Progenitor cell of endocrine pancreas (in vitro differentiated cells): Measurements from ENCODE around the gene ZP2. TPM values are rescaled to one million over a fixed set of nuclear protein-coding genes. Genes with fewer than 3 reads are reported as not detected.
"Not testable (repeated sequence)": the region's sequence is repeated elsewhere in the genome, so short reads cannot be mapped to it uniquely, and the experiment has no call there.

Experiments
- DNase-seq: peaks from one replicate; pipeline ENCODE4 v3.0.0; 2021; ENCODE audit warnings: low spot score; ENCODE audit not compliant: unreplicated experiment
- H3K27ac Mint-ChIP-seq: 2 replicates; pipeline ENCODE4 v1.8.0; 2021; ENCODE audit warnings: mild to moderate bottlenecking, moderate library complexity, mixed read lengths
- H3K27me3 Mint-ChIP-seq: 2 replicates; pipeline ENCODE4 v1.8.0; 2021; ENCODE audit warnings: mixed read lengths
- H3K36me3 Mint-ChIP-seq: 2 replicates; pipeline ENCODE4 v1.8.0; 2022; ENCODE audit warnings: mixed read lengths; ENCODE audit not compliant: insufficient read depth
- H3K4me1 Mint-ChIP-seq: 2 replicates; pipeline ENCODE4 v1.8.0; 2021; ENCODE audit warnings: low read depth, mixed read lengths
- H3K4me3 Mint-ChIP-seq: 2 replicates; pipeline ENCODE4 v1.8.0; 2021; ENCODE audit warnings: low read depth, mild to moderate bottlenecking, moderate library complexity, mixed read lengths
- H3K9me3 Mint-ChIP-seq: 2 replicates; pipeline ENCODE4 v1.8.0; 2021; ENCODE audit warnings: low read depth, mixed read lengths
- CTCF ChIP-seq: fragments of 200-600 bp; sonication (generic); IDR thresholded peaks from one replicate; pipeline ENCODE4 v1.5.0; 2021; ENCODE audit warnings: antibody characterized with exemption, mild to moderate bottlenecking; ENCODE audit not compliant: unreplicated experiment
- total RNA-seq: library from RNA; stranded (reverse); gene quantifications from 2 replicates; pipeline ENCODE4 v1.2.1, GENCODE V29; 2021

The ZP2 gene
- total RNA-seq, 1 donor from 2014 or later, result not detected

GRCh38 chr16:21203155-21203797 is 8.1 kb downstream of the ZP2 start:
- H3K9me3 Mint-ChIP-seq, result no peaks in the 10 kb centered on the region
- no peaks in the 10 kb centered on the region for H3K4me1 Mint-ChIP-seq
- H3K27me3 Mint-ChIP-seq, result no peaks in the 10 kb centered on the region
- no peak for DNase-seq
- no peaks in the 10 kb centered on the region for H3K36me3 Mint-ChIP-seq
- H3K27ac Mint-ChIP-seq, result no peak overlapping the region
- TF ChIP-seq CTCF, result no peak
- H3K4me3 Mint-ChIP-seq, result no peak overlapping the region

GRCh38 chr16:21199607-21200218 is 11.7 kb downstream of the ZP2 start:
- no peak for DNase-seq
- no peak for TF ChIP-seq CTCF
- no peak overlapping the region for H3K4me3 Mint-ChIP-seq
- no peaks in the 10 kb centered on the region for H3K9me3 Mint-ChIP-seq
- H3K4me1 Mint-ChIP-seq, result no peaks in the 10 kb centered on the region
- no peaks in the 10 kb centered on the region for H3K27me3 Mint-ChIP-seq
- no peaks in the 10 kb centered on the region for H3K36me3 Mint-ChIP-seq
- H3K27ac Mint-ChIP-seq, result no peak overlapping the region

- H3K4me1 Mint-ChIP-seq, result no peaks in the 10 kb centered on the region
- H3K4me3 Mint-ChIP-seq, result no peak overlapping the region
- TF ChIP-seq CTCF, result no peak
- H3K27me3 Mint-ChIP-seq, result no peaks in the 10 kb centered on the region
- H3K9me3 Mint-ChIP-seq, result no peaks in the 10 kb centered on the region
- no peaks in the 10 kb centered on the region for H3K36me3 Mint-ChIP-seq
- no peak for DNase-seq
- H3K27ac Mint-ChIP-seq, result no peak overlapping the region
These were observed 13.8 kb downstream of the ZP2 start for GRCh38 chr16:21197621-21198020.

GRCh38 chr16:21197112-21197511 is 14.3 kb downstream of the ZP2 start:
- Mint-ChIP-seq H3K27me3 (no peaks in the 10 kb centered on the region), H3K9me3 (no peaks in the 10 kb centered on the region), H3K27ac (no peak overlapping the region), H3K4me3 (no peak overlapping the region), H3K4me1 (no peaks in the 10 kb centered on the region), H3K36me3 (no peaks in the 10 kb centered on the region)
- TF ChIP-seq CTCF, result no peak
- no peak for DNase-seq

- not testable (repeated sequence) for H3K9me3 Mint-ChIP-seq, H3K36me3 Mint-ChIP-seq, H3K27ac Mint-ChIP-seq
These were observed 16.0 kb downstream of the ZP2 start for GRCh38 chr16:21195330-21195729.

GRCh38 chr16:21194771-21195301 is 16.5 kb downstream of the ZP2 start:
- no peak for DNase-seq
- H3K27ac Mint-ChIP-seq, result no peak overlapping the region
- H3K27me3 Mint-ChIP-seq, result no peaks in the 10 kb centered on the region
- no peaks in the 10 kb centered on the region for H3K9me3 Mint-ChIP-seq
- no peak overlapping the region for H3K4me3 Mint-ChIP-seq
- no peaks in the 10 kb centered on the region for H3K4me1 Mint-ChIP-seq
- no peaks in the 10 kb centered on the region for H3K36me3 Mint-ChIP-seq
- no peak for TF ChIP-seq CTCF

More at GRCh38 chr16:21195330-21195729, 16.0 kb downstream of the ZP2 start:
- not testable (repeated sequence) for DNase-seq, H3K27me3 Mint-ChIP-seq, H3K4me1 Mint-ChIP-seq, H3K4me3 Mint-ChIP-seq
